Cerebellar nuclear complex (tissue), 1 donor: ENCODE measurements around the gene SLC4A8.

Experiments used
- DNase-seq, 2 experiments: peaks; one replicate each; lab custom pipeline; 2025; lab: John Stamatoyannopoulos, UW

Gene SLC4A8

GRCh38 chr12:51424662-51425539 lies at the start of gene SLC4A8:
SLC4A8 (plus strand) TSS chr12:51424831; CDS start chr12:51424988, 157 bp downstream.
- DNase-seq = peak; percentile 83 to 93

GRCh38 chr12:51374856-51375255 lies 49.8 kb upstream of the SLC4A8 start:
- DNase-seq = no peak

GRCh38 chr12:51377099-51377984 lies 47.3 kb upstream of the SLC4A8 start:
- DNase-seq = no peak

GRCh38 chr12:51378749-51379148 lies 45.9 kb upstream of the SLC4A8 start:
- no peak for DNase-seq

- no peak for DNase-seq
Observed at GRCh38 chr12:51379571-51379970, 45.1 kb upstream of the SLC4A8 start.

GRCh38 chr12:51381226-51382079 lies 43.2 kb upstream of the SLC4A8 start:
- DNase-seq = no peak

GRCh38 chr12:51382173-51382572 lies 42.5 kb upstream of the SLC4A8 start:
- DNase-seq = no peak

GRCh38 chr12:51383269-51383905 lies 41.2 kb upstream of the SLC4A8 start:
- no peak for DNase-seq

GRCh38 chr12:51386351-51386750 lies 38.3 kb upstream of the SLC4A8 start:
- no peak for DNase-seq

- DNase-seq = no peak
Observed at GRCh38 chr12:51388069-51388799, 36.4 kb upstream of the SLC4A8 start.

GRCh38 chr12:51388846-51389245 lies 35.8 kb upstream of the SLC4A8 start:
- DNase-seq = no peak

- no peak for DNase-seq
Observed at GRCh38 chr12:51389302-51389999, 35.2 kb upstream of the SLC4A8 start.

GRCh38 chr12:51390457-51390856 lies 34.2 kb upstream of the SLC4A8 start:
- no peak for DNase-seq

- DNase-seq = no peak
Observed at GRCh38 chr12:51390891-51391282, 33.7 kb upstream of the SLC4A8 start.

- DNase-seq = no peak
Observed at GRCh38 chr12:51391283-51392123, 33.1 kb upstream of the SLC4A8 start, which contains the start of gene GALNT6. GALNT6 (minus strand) TSS chr12:51391406; CDS start chr12:51379781, 11,625 bp downstream.

- no peak for DNase-seq
Observed at GRCh38 chr12:51392556-51393237, 31.9 kb upstream of the SLC4A8 start.

GRCh38 chr12:51393676-51394545 lies 30.7 kb upstream of the SLC4A8 start:
- DNase-seq = no peak
